Activated naive CD4-positive, alpha-beta T cell treated with anti-CD3 and anti-CD28 coated beads, Interleukin-2, amount 50 U/mL, for 72 hours (primary cell): ENCODE data around the gene CDKN2AIPNL. TPM values are rescaled to one million over a fixed set of nuclear protein-coding genes. Genes with fewer than 3 reads are reported as not detected.
A peak's percentile ranks its signal among the peaks of the same experiment; 100 is the strongest.
"Not testable (repeated sequence)": the region's sequence is repeated elsewhere in the genome, so short reads cannot be mapped to it uniquely, and the experiment has no call there.

Experiments used
- ATAC-seq, 2 donors: fragments of 150-1000 bp; cut with Tn5 transposase; 2 replicates each; pipeline ENCODE4 v1.10.0; 2021; ENCODE audit warnings: mild to moderate bottlenecking in 2 of 2, moderate library complexity in 2 of 2
- DNase-seq, 2 donors: peaks; one replicate each; pipeline ENCODE4 v3.0.0; 2021 to 2022; ENCODE audit warnings: low spot score in 2 of 2
- H3K27ac Mint-ChIP-seq, 2 donors: one replicate each; pipeline ENCODE4 v1.8.0; 2022; ENCODE audit warnings: mild to moderate bottlenecking in 2 of 2, mixed read lengths in 2 of 2
- H3K36me3 Mint-ChIP-seq, 2 donors: one replicate each; pipeline ENCODE4 v1.8.0; 2022; ENCODE audit warnings: mixed read lengths in 2 of 2
- H3K9me3 Mint-ChIP-seq, 2 donors: one replicate each; pipeline ENCODE4 v1.8.0; 2022; ENCODE audit warnings: mixed read lengths in 2 of 2
- total RNA-seq, 2 donors: library from RNA; stranded (reverse); gene quantifications; one replicate each; pipeline ENCODE4 v1.2.3, GENCODE V29; 2022

CDKN2AIPNL gene
- total RNA-seq, 2 donors from 2014 or later: 6.0 to 37.7 TPM

- no peak for ATAC-seq
- no peak for DNase-seq
- Mint-ChIP-seq H3K9me3 (no peaks in the 10 kb centered on the region), H3K27ac (no peak overlapping the region), H3K36me3 (no peaks in the 10 kb centered on the region)
Observed at GRCh38 chr5:134422791-134423365, 11.2 kb upstream of the CDKN2AIPNL start.

GRCh38 chr5:134421038-134421437 lies 9.4 kb upstream of the CDKN2AIPNL start:
- not testable (repeated sequence) for DNase-seq, ATAC-seq

GRCh38 chr5:134420343-134420742 lies 8.7 kb upstream of the CDKN2AIPNL start:
- DNase-seq: no peak
- Mint-ChIP-seq H3K9me3 (no peaks in the 10 kb centered on the region), H3K27ac (no peak overlapping the region), H3K36me3 (no peaks in the 10 kb centered on the region)
- no peak for ATAC-seq

More at GRCh38 chr5:134421038-134421437, 9.4 kb upstream of the CDKN2AIPNL start:
- H3K9me3 Mint-ChIP-seq, H3K36me3 Mint-ChIP-seq, H3K27ac Mint-ChIP-seq: not testable (repeated sequence)

DNA sequence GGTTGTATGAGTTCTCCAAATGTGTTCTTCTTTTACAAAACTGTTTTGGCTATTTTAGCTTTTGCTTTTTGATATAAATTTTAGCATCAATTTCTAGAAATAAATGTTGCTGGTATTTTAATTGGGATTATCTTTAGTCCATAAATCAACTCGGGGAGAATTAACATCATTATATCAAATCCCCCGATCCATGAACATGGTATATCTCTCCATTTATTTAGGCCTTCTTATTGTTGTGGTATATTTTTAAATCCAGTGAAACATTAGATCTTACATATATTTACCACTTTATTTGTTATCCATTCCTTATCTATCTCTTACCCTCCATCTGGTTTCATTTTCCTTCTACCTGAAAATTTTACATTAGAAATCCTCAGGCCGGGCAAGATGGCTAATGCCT lies 7.3 kb upstream of the CDKN2AIPNL start:
- DNase-seq (no peak), ATAC-seq (no peak)
- no peak overlapping the region for H3K27ac Mint-ChIP-seq
- no peaks in the 10 kb centered on the region for H3K9me3 Mint-ChIP-seq
- H3K36me3 Mint-ChIP-seq: no peaks in the 10 kb centered on the region

GRCh38 chr5:134417707-134418106 lies 6.0 kb upstream of the CDKN2AIPNL start:
- no peak for ATAC-seq
- no peak for DNase-seq
- no peaks in the 10 kb centered on the region for H3K36me3 Mint-ChIP-seq
- no peak overlapping the region for H3K27ac Mint-ChIP-seq
- no peaks in the 10 kb centered on the region for H3K9me3 Mint-ChIP-seq

DNA sequence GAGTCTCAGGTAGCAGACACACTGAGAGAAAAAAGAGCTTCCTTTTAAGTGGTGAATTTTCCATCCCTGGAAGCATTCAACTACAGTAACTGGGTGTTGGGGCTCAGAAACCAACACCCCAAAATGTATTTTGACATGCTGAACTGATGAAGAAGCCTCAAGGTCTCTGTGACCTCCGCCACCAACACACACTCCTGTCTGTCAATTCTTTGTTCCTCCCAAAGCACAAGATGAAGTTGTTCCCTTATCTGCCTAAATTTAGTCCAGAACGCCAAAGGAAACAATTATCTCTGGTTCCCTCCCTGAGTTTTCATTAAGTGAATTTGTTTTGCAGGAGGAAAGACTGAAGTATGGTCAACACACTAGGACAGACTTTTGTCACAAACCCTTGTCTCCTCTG lies 1.4 kb upstream of the CDKN2AIPNL start:
- peaks cover 6 to 9% of the 10 kb centered on the region in 2 donors for H3K36me3 Mint-ChIP-seq
- H3K9me3 Mint-ChIP-seq: no peaks in the 10 kb centered on the region
- no peak for ATAC-seq

GRCh38 chr5:134411228-134411545 lies 494 bp downstream of the CDKN2AIPNL start:
- H3K36me3 Mint-ChIP-seq: peaks cover 6 to 16% of the 10 kb centered on the region in 2 donors
- no peak for DNase-seq
- H3K27ac Mint-ChIP-seq: peak overlapping the region; percentile 90 to 95
- no peak for ATAC-seq
- no peaks in the 10 kb centered on the region for H3K9me3 Mint-ChIP-seq

More for the DNA sequence above, 1.4 kb upstream of the CDKN2AIPNL start:
- no peak overlapping the region for H3K27ac Mint-ChIP-seq
- DNase-seq: no peak

DNA sequence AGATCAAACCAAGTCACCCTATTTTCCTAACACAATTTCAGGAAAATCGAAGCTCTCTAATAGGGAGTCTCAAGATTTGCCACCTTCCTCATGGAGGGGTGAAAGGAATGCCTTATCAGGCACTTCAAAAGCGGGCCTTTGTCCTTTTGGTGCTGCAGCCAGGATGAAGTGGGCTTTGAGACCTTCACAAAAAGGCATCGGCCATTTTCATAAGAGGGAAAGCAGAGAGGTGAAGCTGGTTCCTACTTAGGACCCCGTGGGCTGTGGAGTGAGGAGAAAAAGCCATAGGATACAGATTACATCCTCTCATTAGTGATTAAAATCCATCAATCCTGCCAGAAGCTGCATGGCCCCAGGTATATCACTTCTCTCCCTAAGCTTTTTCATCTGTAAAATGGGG lies 859 bp downstream of the CDKN2AIPNL start:
- peak overlapping the region; percentile 90 to 95 for H3K27ac Mint-ChIP-seq
- ATAC-seq (no peak), DNase-seq (no peak)
- no peaks in the 10 kb centered on the region for H3K9me3 Mint-ChIP-seq
- H3K36me3 Mint-ChIP-seq: peaks cover 6 to 20% of the 10 kb centered on the region in 2 donors

DNA sequence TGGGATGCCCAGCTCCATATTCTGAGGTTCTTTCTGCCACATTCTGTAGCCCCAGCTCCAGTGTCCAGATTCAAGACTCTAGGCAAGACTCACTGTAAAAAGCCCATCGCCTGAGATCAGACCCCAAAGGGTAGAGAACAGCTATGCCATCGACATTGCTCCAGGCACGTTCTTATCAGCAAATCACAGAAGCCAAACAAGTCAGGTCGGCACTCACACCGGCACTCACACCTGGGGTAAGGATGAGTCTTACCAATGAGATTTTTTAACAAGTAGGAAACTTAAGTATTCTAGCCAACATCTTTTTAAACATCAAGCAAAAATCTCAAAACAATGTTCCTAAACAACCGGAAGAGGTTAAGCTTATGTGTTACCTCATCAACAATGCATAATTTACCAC lies 2.4 kb downstream of the CDKN2AIPNL start:
- H3K27ac Mint-ChIP-seq: peak overlapping the region in 1 of 2 donors; percentile 3
- ATAC-seq (no peak), DNase-seq (no peak)
- H3K36me3 Mint-ChIP-seq: peaks cover 6 to 20% of the 10 kb centered on the region in 2 donors
- no peaks in the 10 kb centered on the region for H3K9me3 Mint-ChIP-seq

GRCh38 chr5:134406390-134406789 lies 5.3 kb downstream of the CDKN2AIPNL start:
- peak overlapping the region in 1 of 2 donors; percentile 18 for H3K27ac Mint-ChIP-seq
- no peak for DNase-seq
- H3K9me3 Mint-ChIP-seq: no peaks in the 10 kb centered on the region
- H3K36me3 Mint-ChIP-seq: peaks cover 4 to 20% of the 10 kb centered on the region in 2 donors
- peak; percentile 66 to 93 for ATAC-seq

DNA sequence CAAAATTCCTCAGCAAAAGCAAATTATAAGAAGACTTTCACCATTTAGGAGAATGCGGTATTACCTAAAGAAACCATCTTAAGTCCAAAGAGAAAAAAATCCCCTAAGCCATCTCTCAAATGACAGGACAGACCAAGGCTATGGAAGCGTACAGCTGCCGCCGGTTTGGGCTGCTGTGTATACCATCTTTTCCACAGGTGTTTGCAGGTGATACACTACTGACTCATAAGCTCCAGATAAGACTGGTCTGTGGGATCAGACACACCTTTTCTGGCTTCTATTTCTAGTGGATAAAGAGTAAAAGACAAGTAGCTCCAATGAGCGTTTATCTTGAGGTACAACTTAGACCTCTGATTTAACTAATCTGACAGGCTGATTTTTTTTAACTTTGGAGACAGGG lies 7.7 kb downstream of the CDKN2AIPNL start:
- Mint-ChIP-seq H3K36me3 (peaks cover 0 to 21% of the 10 kb centered on the region in 2 donors), H3K9me3 (no peaks in the 10 kb centered on the region), H3K27ac (peak overlapping the region in 1 of 2 donors; percentile 72)
- no peak for ATAC-seq
- DNase-seq: no peak

DNA sequence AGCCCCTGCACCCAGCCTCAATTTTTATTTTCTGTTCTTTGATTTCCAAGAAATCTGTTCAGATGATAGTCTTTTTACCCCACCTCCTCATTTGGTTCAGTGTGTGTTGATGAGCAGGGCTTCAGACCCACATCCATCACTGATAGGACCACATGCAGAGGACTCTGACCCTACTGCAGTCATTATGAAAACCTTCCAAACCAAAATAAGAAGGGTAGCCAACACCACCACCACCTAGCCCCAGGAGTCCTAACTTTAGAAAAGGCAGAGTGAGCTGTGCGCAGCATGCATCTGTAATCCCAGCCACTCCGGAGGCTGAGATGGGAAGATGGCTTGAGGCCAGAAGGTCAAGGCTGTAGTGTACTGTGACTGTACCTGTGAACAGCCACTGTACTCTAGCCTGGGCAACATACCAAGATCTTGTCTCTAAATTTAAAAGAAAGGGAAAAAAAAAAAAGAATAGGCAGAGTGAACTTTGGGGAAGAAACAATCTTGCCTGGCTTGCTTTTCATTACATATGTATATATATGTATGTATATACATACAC lies 13.0 kb downstream of the CDKN2AIPNL start:
- no peaks in the 10 kb centered on the region for H3K9me3 Mint-ChIP-seq

DNA sequence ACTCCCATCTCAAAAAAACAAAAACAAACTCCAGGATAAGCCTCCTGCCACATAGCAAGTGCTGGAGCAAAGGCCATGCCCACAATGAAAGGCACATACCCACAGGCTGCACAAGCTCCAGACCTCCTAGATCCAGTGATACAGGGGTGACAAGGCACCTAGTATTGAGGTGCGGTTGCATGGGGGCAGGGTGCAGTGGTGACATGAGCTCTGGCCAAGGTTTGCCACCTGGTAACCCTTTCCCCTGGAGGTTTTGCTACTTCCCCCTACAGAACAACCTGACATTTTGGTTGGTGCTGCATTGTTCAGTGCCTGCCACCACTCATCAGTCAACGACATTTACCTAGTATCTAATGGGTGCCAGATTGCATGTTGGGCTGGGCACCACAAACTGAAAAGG lies 14.5 kb downstream of the CDKN2AIPNL start:
- DNase-seq (no peak), ATAC-seq (no peak)
- no peaks in the 10 kb centered on the region for H3K9me3 Mint-ChIP-seq
- H3K27ac Mint-ChIP-seq: peak overlapping the region in 1 of 2 donors; percentile 50
- H3K36me3 Mint-ChIP-seq: peaks cover 4 to 23% of the 10 kb centered on the region in 2 donors

More for the DNA sequence above, 13.0 kb downstream of the CDKN2AIPNL start:
- H3K27ac Mint-ChIP-seq: peak overlapping the region; percentile 18 to 70
- ATAC-seq (no peak), DNase-seq (no peak)
- peaks cover 4 to 20% of the 10 kb centered on the region in 2 donors for H3K36me3 Mint-ChIP-seq

- ATAC-seq: no peak
- DNase-seq: no peak
- Mint-ChIP-seq H3K27ac (peak overlapping the region in 1 of 2 donors; percentile 50), H3K9me3 (no peaks in the 10 kb centered on the region), H3K36me3 (peaks cover 4 to 25% of the 10 kb centered on the region in 2 donors)
Observed at GRCh38 chr5:134396274-134396673, 15.4 kb downstream of the CDKN2AIPNL start.

DNA sequence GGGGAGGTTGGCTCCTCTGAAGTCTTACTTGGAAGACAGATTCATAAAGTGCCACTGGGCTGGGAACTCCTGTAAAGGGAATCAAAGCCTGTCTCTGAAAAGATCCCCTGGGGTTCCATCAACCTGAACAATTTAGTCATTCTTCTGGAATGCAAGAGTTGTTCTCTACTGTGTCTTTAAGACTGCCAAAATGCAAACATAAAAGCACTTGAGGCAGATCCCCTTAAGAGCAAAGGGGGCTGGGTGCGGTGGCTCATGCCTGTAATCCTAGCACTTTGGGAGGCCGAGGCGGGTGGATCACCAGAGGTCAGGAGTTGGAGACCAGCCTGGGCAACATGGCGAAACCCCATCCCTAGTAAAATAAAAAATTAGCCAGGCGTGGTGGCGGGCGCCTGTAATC lies 16.7 kb downstream of the CDKN2AIPNL start:
- peaks cover 4 to 26% of the 10 kb centered on the region in 2 donors for H3K36me3 Mint-ChIP-seq
- no peak for ATAC-seq
- no peak overlapping the region for H3K27ac Mint-ChIP-seq

GRCh38 chr5:134392301-134392700 lies 19.4 kb downstream of the CDKN2AIPNL start:
- no peak for DNase-seq
- no peak overlapping the region for H3K27ac Mint-ChIP-seq
- H3K9me3 Mint-ChIP-seq: no peaks in the 10 kb centered on the region
- ATAC-seq: no peak
- peaks cover 0 to 20% of the 10 kb centered on the region in 2 donors for H3K36me3 Mint-ChIP-seq

More for the DNA sequence above, 16.7 kb downstream of the CDKN2AIPNL start:
- DNase-seq: no peak
- H3K9me3 Mint-ChIP-seq: no peaks in the 10 kb centered on the region

- Mint-ChIP-seq H3K36me3 (peaks cover 6 to 16% of the 10 kb centered on the region in 2 donors), H3K27ac (peak overlapping the region in 1 of 2 donors; percentile 82), H3K9me3 (no peaks in the 10 kb centered on the region)
- ATAC-seq (no peak), DNase-seq (no peak)
Observed at GRCh38 chr5:134387443-134387842, 24.2 kb downstream of the CDKN2AIPNL start.
